Cardiac muscle cell (in vitro differentiated cells and primary cell): ENCODE measurements around the gene SEC23IP. TPM values are rescaled to one million over a fixed set of nuclear protein-coding genes. Genes with fewer than 3 reads are reported as not detected.

Experiments
- DNase-seq, 2 donors: peaks; one replicate each; pipeline versions ENCODE4 v3.0.0 to v3.0.0-alpha.2; 2010 to 2017; ENCODE audit warnings: low read depth in 1 of 2, low spot score in 1 of 2
- H3K27ac ChIP-seq: fragments of 200-600 bp; sonication (generic); 2 replicates; pipeline ENCODE4 v1.5.1; 2016
- H3K27me3 ChIP-seq: fragments of 200-600 bp; sonication (generic); 2 replicates; pipeline ENCODE4 v1.6.0; 2016; ENCODE audit warnings: control low read depth
- H3K36me3 ChIP-seq: fragments of 200-600 bp; sonication (generic); 2 replicates; pipeline ENCODE4 v1.5.1; 2016; ENCODE audit warnings: control low read depth
- H3K4me1 ChIP-seq: fragments of 200-600 bp; sonication (generic); 2 replicates; pipeline ENCODE4 v1.8.1; 2017; ENCODE audit warnings: low read depth, mild to moderate bottlenecking, mixed run types
- H3K4me3 ChIP-seq: fragments of 200-600 bp; sonication (generic); 2 replicates; pipeline ENCODE4 v1.5.1; 2016; ENCODE audit warnings: mild to moderate bottlenecking
- H3K9me3 ChIP-seq: fragments of 200-600 bp; sonication (generic); 2 replicates; pipeline ENCODE4 v1.5.1; 2017; ENCODE audit warnings: low read depth, mild to moderate bottlenecking, control low read depth
- polyA plus RNA-seq: library from polyadenylated mRNA; unstranded; fragments of >200 nt; fragmentation: Nextera tagmentation; extraction: Ambion mirVana; gene quantifications from 2 replicates; pipeline ENCODE4 v1.2.1, GENCODE V29; 2016
- total RNA-seq: library from RNA; depleted of rRNA; stranded (reverse); fragments of >200 nt; gene quantifications from 2 replicates; pipeline ENCODE4 v1.2.3, GENCODE V29; 2016
- TF ChIP-seq, protein P1 (sequence below): IDR thresholded peaks from 2 replicates; pipeline ENCODE4 v1.5.1; 2012; ENCODE audit warnings: low read depth, mild to moderate bottlenecking, low read length

Gene SEC23IP
- 22.9 and 42.1 TPM in 2 replicates for total RNA-seq
- polyA plus RNA-seq = 40.8 and 42.8 TPM in 2 replicates

GRCh38 chr10:119892188-119893065 is at the start of gene SEC23IP:
SEC23IP (plus strand) TSS chr10:119892730; CDS start chr10:119892783, 53 bp downstream.
- Histone ChIP-seq H3K4me1 (peaks cover 23% of the 10 kb centered on the region), H3K27ac (peak within 1 kb of the TSS; percentile 84), H3K4me3 (peak within 1 kb of the TSS; percentile 100), H3K27me3 (no peaks in the 10 kb centered on the region), H3K36me3 (no peaks in the 10 kb centered on the region), H3K9me3 (no peaks in the 10 kb centered on the region)
- TF ChIP-seq, protein P1, sequence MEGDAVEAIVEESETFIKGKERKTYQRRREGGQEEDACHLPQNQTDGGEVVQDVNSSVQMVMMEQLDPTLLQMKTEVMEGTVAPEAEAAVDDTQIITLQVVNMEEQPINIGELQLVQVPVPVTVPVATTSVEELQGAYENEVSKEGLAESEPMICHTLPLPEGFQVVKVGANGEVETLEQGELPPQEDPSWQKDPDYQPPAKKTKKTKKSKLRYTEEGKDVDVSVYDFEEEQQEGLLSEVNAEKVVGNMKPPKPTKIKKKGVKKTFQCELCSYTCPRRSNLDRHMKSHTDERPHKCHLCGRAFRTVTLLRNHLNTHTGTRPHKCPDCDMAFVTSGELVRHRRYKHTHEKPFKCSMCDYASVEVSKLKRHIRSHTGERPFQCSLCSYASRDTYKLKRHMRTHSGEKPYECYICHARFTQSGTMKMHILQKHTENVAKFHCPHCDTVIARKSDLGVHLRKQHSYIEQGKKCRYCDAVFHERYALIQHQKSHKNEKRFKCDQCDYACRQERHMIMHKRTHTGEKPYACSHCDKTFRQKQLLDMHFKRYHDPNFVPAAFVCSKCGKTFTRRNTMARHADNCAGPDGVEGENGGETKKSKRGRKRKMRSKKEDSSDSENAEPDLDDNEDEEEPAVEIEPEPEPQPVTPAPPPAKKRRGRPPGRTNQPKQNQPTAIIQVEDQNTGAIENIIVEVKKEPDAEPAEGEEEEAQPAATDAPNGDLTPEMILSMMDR = no peak
- DNase-seq = peak; percentile 96 to 97

DNA sequence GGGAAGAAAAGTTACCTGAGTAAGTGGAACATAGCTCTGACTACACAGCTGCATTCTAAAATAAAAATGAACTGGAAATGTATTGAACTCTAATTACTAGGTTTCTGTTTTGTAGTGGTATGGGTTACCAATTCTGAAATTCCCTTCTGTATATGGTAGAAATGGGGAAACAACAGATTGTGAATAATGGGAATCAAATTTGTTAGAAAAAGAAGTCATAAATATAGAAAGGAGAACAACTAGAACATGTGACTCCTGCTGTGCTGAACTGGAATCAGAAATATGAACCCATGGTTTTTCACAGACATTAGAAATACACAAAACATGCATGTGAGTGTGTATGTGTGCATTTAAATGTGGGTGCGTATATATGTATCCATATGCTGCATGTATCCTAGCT is 46.9 kb upstream of the SEC23IP start:
- peaks cover 80% of the 10 kb centered on the region for H3K36me3 ChIP-seq
- DNase-seq = no peak
- H3K4me3 ChIP-seq = no peak overlapping the region
- no peaks in the 10 kb centered on the region for H3K9me3 ChIP-seq
- H3K4me1 ChIP-seq = no peaks in the 10 kb centered on the region
- TF ChIP-seq, protein P1 = no peak
- no peak overlapping the region for H3K27ac ChIP-seq
- no peaks in the 10 kb centered on the region for H3K27me3 ChIP-seq

GRCh38 chr10:119849031-119849789 is 43.3 kb upstream of the SEC23IP start:
- H3K4me3 ChIP-seq = no peak overlapping the region
- H3K36me3 ChIP-seq = peaks cover 74% of the 10 kb centered on the region
- H3K27me3 ChIP-seq = no peaks in the 10 kb centered on the region
- TF ChIP-seq, protein P1 = no peak
- H3K27ac ChIP-seq = no peak overlapping the region
- peak in 1 of 2 donors; percentile 86 for DNase-seq
- H3K9me3 ChIP-seq = no peaks in the 10 kb centered on the region
- no peaks in the 10 kb centered on the region for H3K4me1 ChIP-seq

GRCh38 chr10:119849944-119850343 is 42.6 kb upstream of the SEC23IP start:
- TF ChIP-seq, protein P1 = no peak
- Histone ChIP-seq H3K27ac (no peak overlapping the region), H3K36me3 (peaks cover 70% of the 10 kb centered on the region), H3K4me1 (no peaks in the 10 kb centered on the region), H3K4me3 (no peak overlapping the region), H3K27me3 (no peaks in the 10 kb centered on the region), H3K9me3 (no peaks in the 10 kb centered on the region)
- no peak for DNase-seq

- TF ChIP-seq, protein P1 = no peak
- Histone ChIP-seq H3K27ac (no peak overlapping the region), H3K9me3 (no peaks in the 10 kb centered on the region), H3K4me3 (no peak overlapping the region), H3K4me1 (no peaks in the 10 kb centered on the region), H3K36me3 (peaks cover 61% of the 10 kb centered on the region), H3K27me3 (no peaks in the 10 kb centered on the region)
- no peak for DNase-seq
These were observed 40.3 kb upstream of the SEC23IP start for GRCh38 chr10:119852277-119852676.
